ENCODE results near the gene BNC2. TPM values are rescaled to one million over a fixed set of nuclear protein-coding genes. Genes with fewer than 3 reads are reported as not detected.

The BNC2 gene
- total RNA-seq, 1 experiment from 2014 or later, result 3.1 TPM

DNA sequence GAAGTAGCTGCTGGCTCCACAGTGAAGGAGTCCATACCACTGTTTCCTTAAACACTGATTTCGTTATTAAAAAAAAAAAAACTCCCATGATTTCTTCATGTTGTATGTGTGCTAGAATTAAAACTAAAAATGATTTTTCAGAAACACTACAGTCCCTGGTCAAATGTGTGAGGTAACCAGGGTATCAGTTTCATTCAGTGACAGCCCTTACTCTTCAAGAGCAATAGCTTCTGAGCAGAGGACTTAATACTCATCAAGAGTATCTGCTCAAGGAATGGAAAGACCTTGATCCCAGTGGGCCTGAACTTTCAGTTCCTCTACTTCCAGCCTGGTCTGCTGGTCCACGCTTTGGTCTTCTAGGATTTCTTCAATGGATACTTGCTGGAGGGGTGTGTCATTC lies 95.1 kb downstream of the BNC2 start:
- no peak for DNase-seq (ENCODE audit: low spot score)
- in situ Hi-C loops (cut with HindIII; ENCODE audit: low sequenced_read_pairs), result no loop called here

DNA sequence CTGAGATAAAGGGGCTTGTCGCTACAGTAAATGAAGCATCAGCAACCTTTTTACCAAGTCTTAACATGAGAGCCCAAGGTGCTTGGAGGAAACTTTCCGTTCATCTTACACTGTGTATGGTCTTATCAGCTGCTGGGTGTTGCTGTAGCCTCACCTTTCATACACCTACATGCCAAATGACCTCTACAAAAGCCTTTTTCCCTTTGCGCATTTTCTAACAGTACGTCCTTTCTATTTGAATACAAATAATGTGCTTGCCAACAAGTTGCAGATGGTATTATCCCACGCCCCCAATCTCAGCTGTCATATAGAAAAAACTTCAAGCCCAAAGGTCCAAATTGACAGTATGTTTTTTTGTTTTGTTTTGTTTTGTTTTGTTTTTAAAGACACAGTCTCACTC lies 96.9 kb downstream of the BNC2 start:
- no peak for DNase-seq (ENCODE audit: low spot score)

DNA sequence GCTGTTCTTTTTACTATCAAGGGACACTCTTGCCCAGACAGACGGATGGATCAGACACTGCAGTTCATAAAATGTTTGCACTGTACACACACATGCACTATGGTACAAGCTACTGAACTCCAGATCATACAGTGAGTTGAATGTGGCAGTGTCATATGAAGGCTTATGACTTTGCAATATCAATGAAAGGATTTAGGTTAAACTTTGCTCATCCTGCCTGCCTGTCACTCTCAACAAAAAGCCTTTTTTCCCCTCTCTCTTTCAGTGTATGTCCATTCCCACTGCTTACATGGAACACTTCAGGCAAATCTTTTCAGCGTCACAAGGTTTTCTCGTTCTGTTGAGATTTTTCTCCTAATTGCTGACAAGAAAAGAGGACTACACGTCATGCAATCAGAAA lies 97.4 kb downstream of the BNC2 start:
- in situ Hi-C loops (cut with HindIII; ENCODE audit: low sequenced_read_pairs), result no loop called here
- DNase-seq (ENCODE audit: low spot score), result no peak

More for the DNA sequence above, 96.9 kb downstream of the BNC2 start:
- in situ Hi-C loops (cut with HindIII; ENCODE audit: low sequenced_read_pairs), result no loop called here

DNA sequence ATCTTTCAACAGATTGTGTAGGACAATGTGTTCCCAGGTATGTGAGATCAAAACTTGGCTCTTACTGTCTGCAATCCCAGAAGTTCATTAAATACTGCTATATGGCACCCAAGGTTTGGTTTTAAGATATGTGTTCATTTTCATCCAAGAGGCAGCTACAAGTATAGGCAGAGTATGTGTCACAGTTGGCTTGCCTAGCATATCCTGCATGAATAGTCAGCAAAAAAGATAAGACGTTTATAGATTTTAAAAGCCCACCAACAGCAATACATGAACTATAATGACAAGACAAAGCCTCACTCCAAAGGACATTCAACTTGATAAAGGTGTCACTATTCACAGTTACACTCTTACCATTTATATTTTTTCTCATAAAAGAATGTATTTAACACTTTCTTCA lies 99.1 kb downstream of the BNC2 start:
- no peak for DNase-seq (ENCODE audit: low spot score)
- in situ Hi-C loops (cut with HindIII; ENCODE audit: low sequenced_read_pairs), result no loop called here

DNA sequence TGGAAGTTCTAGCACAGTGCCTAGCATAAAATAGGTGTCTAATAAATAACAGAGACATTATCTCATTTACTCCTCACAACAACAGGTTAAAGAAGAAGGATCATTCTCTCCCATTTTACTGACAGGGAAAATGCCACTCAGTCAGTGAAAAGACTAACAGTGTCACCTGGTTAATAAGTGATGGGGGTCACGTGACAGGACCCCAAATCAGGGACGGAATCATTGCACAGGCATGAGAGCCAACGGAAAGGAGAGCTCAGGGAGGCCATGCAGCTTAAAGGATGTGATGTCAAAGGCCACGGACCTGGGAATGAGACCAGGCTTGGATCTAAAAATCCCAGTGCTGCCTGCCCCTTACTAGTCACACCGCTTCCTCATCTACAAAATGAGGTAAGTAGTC lies 101.2 kb downstream of the BNC2 start:
- no peak for DNase-seq (ENCODE audit: low spot score)
- in situ Hi-C loops (cut with HindIII; ENCODE audit: low sequenced_read_pairs), result no loop called here

DNA sequence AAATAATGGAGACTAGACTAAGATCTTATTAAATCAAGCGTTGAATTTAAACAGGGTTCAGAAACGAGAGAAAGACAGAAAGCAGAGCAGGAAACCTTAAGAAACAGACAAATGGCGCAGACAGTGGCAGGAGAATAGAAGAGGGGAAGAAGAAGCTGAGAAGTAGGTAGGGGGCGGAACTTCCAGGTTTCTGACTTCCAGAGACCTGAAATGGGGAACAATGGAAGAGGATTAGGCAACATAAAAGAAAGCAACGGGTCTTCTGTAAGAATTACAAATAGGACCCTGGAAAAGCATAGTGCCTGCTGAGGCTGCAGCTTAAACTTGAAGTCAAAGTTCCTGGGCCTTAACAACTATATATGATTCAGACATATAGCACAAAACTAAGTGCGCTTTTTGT lies 101.7 kb downstream of the BNC2 start:
- DNase-seq (ENCODE audit: low spot score), result no peak
- in situ Hi-C loops (cut with HindIII; ENCODE audit: low sequenced_read_pairs), result no loop called here

DNA sequence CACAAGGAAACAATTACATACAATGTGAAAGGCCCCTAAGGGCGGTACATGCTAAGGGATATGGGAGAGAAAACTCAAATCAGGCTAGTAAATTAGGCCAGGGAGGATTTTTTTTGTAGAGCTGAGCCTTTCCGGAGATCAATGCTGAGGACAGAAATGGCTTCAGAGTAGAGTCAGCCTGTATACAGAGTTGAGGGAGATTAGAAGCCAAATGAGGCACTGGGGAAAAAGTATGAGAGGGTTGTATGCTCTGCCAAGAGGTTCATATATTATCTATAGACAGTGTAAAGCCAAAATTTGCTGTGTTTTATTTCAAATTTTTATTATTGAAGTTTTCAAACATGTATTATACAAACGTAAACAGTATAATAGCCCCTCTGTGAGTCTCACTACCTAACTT lies 103.1 kb downstream of the BNC2 start:
- no peak for DNase-seq (ENCODE audit: low spot score)
- in situ Hi-C loops (cut with HindIII; ENCODE audit: low sequenced_read_pairs), result no loop called here

DNA sequence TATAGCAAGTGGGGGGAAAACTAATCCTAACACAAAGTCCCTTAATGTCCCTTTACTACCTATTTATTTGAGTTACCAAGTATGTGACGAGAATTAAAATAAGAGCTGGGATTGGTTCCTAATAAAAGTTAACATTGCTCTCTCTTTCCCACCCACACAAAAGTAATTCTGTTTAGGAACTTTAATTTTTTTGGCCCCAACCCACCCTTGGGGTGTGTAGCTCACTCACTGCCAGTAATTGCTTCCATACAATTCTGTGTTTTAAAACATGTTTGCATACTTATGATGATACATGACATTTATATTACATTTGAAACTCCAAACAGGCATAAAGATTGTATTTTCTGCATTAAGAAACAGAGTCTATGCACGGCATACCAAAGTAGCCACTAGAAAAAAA lies 106.5 kb downstream of the BNC2 start:
- in situ Hi-C loops (cut with HindIII; ENCODE audit: low sequenced_read_pairs), result no loop called here
- no peak for DNase-seq (ENCODE audit: low spot score)

DNA sequence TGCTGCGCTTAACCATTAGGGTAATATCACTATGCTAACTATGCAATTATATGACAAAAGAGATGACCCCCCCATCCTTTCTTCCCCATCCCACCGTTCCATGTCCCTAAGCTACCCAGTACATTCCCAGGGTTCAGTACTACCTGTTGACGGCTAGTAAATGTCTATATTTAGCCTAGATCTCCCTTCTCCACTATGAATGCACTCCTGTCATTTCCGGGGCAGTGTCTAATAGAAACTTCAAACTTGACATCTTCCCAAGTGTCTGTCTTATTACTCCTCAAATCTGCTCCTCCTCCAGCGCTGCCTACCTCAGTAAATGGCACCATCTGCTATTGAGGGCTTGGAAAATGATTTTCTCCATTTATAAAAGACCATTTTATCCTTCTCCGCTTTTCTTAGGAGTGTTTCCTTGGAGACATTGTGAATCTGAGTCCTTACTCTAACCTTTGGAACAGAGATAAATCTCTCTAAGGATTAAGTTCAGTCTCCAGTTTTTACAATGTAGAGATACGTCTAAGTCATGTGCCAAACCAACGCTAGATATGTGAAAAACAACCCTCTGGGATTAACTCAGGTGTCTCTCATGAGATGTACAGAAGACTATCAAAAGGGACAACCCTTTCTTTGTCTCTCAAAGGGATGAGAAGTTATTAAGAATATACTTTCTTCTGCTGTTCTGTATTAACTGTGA lies 114.9 kb downstream of the BNC2 start:
- in situ Hi-C loops (cut with HindIII; ENCODE audit: low sequenced_read_pairs), result no loop called here

DNA sequence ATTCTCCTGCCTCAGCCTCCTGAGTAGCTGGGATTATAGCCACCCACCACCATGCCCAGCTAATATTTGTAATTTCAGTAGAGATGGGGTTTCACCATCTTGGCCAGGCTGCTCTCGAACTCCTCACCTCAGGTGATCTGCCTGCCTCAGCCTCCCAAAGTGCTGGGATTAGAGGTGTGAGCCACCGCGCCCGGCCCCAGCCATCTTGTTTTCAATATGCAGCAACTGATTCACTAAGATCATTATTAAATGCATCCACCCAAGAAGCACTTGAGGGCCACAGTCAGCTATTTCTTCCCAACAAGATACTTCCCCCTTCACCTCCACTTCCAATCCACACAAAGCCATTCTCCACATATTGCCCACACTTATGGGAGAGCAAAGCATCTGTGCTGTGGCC lies 115.8 kb downstream of the BNC2 start:
- in situ Hi-C loops (cut with HindIII; ENCODE audit: low sequenced_read_pairs), result no loop called here
- no peak for DNase-seq (ENCODE audit: low spot score)

More for the DNA sequence above, 114.9 kb downstream of the BNC2 start:
- DNase-seq (ENCODE audit: low spot score), result no peak

DNA sequence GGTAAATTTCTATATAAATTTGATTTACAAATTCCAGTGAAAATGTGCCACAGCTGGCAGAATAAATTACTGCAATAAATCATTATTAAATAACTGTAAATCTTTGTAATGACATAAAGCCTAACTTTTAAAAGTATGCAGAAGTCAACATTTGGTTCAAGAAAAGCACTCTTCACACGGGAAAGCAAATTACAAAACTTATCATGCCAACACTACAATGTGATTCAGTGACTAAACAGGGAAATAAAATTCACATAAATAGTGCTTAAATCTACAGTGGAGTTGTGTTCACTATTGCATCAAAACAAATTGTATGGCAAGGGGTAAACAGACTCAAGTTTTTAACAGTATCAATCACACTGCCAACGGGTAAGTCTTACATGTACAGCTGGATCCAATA lies 117.2 kb downstream of the BNC2 start:
- no peak for DNase-seq (ENCODE audit: low spot score)
- in situ Hi-C loops (cut with HindIII; ENCODE audit: low sequenced_read_pairs), result no loop called here

DNA sequence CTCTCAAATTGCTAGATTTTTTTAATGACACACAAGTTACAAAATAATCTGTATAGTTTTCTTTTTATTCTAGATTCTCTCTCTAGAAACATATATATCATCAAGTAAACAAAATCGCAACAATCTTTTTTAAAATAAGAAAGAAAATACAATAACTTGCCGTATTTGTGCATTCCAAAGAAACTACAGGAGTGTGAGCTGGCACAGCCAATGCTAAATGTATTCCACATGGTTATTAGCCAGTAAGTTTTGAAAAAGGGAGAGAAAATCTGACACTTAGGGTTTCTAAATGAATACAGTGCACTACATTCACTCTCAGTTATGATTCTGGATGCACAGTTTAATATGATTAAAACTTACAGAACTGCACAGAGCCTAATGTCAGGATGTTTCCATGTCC lies 117.9 kb downstream of the BNC2 start:
- in situ Hi-C loops (cut with HindIII; ENCODE audit: low sequenced_read_pairs), result no loop called here
- no peak for DNase-seq (ENCODE audit: low spot score)

DNA sequence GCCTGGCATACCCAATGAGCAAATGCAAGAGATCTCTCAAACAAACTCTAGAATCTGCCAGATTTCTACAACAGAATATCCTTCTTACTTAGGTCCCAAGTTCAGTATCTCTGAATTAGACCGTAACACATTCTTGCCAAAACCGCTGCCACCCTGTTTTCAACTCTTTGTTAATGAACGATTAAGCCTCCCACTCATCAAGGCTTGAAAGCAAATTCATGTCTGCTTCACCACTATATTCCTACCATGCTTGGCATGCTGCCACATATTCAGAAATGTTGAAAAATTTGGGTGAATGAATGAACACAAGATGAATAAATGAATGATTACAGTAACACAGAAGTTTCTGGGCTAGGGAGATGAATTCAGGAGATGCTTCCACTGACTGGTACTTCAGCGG lies 119.9 kb downstream of the BNC2 start:
- in situ Hi-C loops (cut with HindIII; ENCODE audit: low sequenced_read_pairs), result no loop called here

DNA sequence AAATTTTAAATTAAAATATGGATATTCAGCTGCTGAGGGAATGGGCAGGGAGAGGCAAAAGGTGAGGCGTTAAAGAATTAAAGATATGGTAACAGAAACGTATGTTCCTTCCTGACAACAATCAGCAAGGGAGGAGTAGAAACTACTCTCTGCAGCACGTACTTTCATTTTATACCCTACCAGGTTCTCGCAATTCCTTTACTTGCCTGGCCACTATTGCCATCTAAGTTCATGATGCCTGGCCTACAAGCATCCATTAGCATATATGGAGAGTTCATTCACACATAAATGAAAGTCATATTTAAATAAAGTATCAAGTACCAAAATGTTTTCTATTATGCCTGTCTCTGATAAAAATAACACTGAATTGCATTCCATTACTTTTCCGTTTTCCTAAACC lies 125.1 kb downstream of the BNC2 start:
- DNase-seq (ENCODE audit: low spot score), result no peak
- in situ Hi-C loops (cut with HindIII; ENCODE audit: low sequenced_read_pairs), result no loop called here

More for the DNA sequence above, 119.9 kb downstream of the BNC2 start:
- no peak for DNase-seq (ENCODE audit: low spot score)

DNA sequence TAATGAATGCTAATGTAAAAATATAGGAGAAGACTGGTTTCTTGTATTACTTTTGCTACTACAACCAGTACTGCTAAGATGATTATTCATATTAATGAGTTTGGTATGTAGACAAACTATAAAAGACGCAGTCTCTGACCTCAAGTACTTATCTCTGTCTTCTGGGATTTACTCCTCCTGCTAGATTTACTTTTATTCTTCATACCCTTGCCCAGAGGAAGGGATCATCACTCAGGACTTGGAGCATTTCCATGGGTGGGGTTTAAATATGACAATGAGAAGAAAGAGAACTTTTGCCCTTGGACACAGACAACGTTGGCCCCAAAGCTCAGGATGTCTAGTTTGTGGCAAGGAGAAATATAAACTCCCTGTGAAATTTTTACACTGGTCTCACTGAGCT lies 126.1 kb downstream of the BNC2 start:
- no peak for DNase-seq (ENCODE audit: low spot score)
- in situ Hi-C loops (cut with HindIII; ENCODE audit: low sequenced_read_pairs), result no loop called here

DNA sequence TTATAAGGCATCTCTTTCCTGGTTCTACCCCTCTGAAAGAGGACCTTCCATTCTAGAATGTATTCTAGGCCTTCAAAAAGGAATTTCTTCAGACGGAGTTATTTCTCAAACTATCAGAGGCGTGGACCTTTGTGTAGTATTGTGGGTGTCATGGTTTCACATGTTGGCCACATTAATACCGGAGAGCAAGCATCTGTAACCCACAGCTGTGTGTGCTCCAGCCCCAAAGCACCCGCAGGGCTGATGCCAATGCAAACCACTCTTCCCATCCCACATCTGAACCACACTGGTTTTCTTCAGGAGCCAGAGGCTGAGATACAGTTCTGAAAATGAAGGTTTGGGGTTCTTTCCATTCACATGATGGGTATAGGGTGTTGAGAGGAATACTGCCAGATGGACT lies 127.1 kb downstream of the BNC2 start:
- DNase-seq (ENCODE audit: low spot score), result no peak
- in situ Hi-C loops (cut with HindIII; ENCODE audit: low sequenced_read_pairs), result no loop called here

DNA sequence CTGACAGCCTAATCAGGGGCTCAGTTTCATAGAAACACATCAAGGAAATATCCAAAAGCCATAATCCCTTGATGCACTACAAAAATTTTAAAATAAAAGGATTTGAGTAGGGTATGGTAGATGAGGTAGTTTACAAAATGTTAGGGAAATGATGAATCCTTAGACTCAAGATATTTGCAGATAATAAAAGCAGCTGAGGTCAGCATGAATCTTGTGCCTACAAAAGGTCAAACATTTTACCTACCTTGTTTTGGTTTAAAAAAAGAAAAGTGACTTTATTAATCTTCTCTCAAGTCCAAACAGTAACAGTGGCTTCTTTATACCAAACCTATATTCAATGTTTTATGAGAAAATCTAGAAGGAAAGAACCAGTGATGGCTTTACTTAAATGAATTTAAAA lies 135.5 kb downstream of the BNC2 start:
- in situ Hi-C loops (cut with HindIII; ENCODE audit: low sequenced_read_pairs), result no loop called here

DNA sequence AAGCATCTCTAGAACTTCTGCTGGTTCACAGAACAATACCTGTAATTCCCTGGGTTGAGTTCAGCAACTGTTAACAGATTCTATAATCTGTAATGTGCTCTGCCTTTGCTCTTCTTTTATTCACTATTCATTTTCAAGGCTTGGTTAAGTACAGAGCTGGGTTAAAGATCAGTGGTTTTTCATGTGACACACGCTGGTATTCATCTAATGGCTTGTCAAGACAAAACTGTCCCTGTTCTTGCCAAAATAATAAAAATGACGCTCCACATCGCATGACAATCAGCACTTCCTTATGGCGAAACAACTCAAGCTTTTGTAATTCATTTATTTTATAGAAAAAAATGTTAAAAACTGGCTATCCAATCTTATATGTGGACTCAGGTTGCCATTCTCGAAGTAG lies 137.9 kb downstream of the BNC2 start:
- in situ Hi-C loops (cut with HindIII; ENCODE audit: low sequenced_read_pairs), result no loop called here
- no peak for DNase-seq (ENCODE audit: low spot score)

More for the DNA sequence above, 135.5 kb downstream of the BNC2 start:
- DNase-seq (ENCODE audit: low spot score), result no peak

DNA sequence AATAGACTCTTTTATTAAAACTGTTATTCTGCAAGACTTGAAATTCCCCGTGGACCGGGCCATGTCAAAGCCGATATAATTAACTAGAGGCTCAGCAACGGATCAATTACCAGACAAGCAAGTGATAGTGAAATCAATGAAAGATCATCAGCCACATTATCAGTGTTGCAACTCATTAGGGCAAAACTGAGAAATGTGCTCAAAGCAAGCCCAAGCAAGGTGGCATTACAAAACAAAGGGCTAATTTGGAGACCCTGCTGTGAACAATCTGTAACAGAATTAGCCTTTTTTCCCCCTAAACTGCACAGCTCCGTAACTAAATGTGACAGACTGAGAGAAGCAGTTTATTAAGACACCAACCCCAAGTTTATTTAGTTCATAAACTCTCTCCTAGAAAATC lies 140.3 kb downstream of the BNC2 start:
- in situ Hi-C loops (cut with HindIII; ENCODE audit: low sequenced_read_pairs), result no loop called here
- DNase-seq (ENCODE audit: low spot score), result no peak

DNA sequence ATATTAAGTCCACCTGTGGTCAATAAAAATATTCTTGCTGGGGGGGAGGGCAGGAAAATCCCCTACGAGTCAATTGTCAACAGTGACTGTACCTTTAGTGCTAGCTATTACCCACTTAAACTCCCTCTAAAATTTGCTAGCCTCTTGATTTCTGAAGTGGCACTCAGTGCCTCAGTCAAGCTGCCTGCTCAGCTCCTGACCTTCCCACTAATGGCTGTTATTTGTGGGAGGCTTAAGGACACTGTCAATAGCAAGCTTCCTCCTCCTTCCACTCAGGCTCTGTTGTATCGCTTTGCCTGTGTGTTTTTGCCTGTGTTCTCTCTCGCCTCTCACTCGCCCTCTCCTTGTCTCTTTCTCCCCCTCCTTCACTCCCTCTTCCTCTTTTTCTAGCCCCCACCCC lies 140.8 kb downstream of the BNC2 start:
- no peak for DNase-seq (ENCODE audit: low spot score)
- in situ Hi-C loops (cut with HindIII; ENCODE audit: low sequenced_read_pairs), result no loop called here

DNA sequence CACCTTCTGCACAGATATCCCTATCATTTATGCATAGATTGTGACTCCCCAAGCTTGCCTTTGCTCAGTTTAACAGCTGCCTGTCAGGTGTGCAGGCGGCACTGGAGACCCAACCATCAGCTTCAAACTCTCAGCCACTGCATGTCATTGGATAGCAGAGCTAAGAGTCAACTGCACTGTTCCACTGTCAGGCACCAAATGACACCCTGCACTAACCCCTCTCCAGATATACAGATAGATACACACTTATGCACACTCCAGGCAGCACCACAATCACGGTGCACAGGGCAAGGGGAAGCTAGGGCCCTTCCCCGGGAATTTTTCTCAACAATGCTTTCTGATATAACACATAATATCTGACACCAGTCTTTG lies 142.3 kb downstream of the BNC2 start:
- DNase-seq (ENCODE audit: low spot score), result no peak
- in situ Hi-C loops (cut with HindIII; ENCODE audit: low sequenced_read_pairs), result no loop called here

Data from G401 (cell line).